ENCODE results near the gene IL4R.

GRCh38 chr16:27311448-27311830, 2.3 kb upstream of the IL4R start:
- TF ChIP-seq CTCF (conservative IDR thresholded peaks at IDR 0.05; ENCODE audit: low read depth, low read length) (no peak), EZH2phosphoT487 (IDR thresholded peaks at IDR 0.05; ENCODE audit: borderline replicate concordance, low read length) (no peak)

All from PC-3 (cell line).